Measurements from ENCODE around the gene DPAGT1. TPM values are rescaled to one million over a fixed set of nuclear protein-coding genes. Genes with fewer than 3 reads are reported as not detected.

The DPAGT1 gene
- total and polyA plus RNA-seq, 9 donors, result 11.8 to 35.0 (median 30.3) TPM

DNA sequence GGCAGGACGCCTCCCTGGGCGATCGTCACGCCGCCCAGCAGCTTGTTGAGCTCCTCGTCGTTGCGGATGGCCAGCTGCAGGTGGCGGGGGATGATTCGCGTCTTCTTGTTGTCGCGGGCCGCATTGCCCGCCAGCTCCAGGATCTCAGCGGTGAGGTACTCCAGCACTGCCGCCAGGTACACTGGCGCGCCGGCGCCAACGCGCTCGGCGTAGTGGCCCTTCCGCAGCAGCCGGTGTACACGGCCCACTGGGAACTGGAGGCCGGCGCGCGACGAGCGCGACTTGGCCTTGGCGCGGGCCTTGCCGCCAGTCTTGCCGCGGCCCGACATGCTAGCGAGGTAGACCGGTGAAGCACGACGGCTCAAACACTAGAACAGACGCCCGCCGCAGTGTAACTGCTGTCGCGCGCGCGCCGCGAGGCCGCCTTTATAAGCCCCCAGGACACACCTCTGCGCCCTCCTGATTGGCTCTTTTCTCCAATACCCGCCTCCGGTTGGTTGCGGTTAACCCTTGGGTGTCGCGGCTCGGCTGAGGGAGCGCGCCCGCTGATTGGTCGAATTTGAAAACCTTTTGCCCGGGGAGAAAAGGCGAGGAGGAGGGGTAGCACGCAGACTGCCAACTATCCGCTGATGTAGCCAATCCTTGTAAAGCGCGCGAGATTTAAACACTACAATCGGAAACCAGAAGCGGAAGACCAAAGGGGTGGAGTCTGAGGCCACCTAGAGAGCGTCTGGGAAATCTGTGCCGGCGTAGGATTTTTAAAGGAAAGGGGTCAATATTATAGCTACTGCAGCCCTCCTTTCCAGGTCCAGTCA, 6.4 kb downstream of the DPAGT1 start:
- Histone ChIP-seq H3K4me1 (ENCODE audit: control insufficient read depth, insufficient read depth, low read length) (peaks cover 30% of the 10 kb centered on the region), H3K4me3 (ENCODE audit: low read length) (peak overlapping the region; percentile 81), H3K9me3 (replicated peaks; ENCODE audit: control insufficient read depth, low read depth, low read length) (no peaks in the 10 kb centered on the region), H3K27ac (ENCODE audit: low read length) (peak overlapping the region; percentile 93), H3K27me3 (ENCODE audit: control insufficient read depth, insufficient read depth, low read length) (no peaks in the 10 kb centered on the region), H3K36me3 (ENCODE audit: control insufficient read depth, insufficient read depth, low read length) (peaks cover 44% of the 10 kb centered on the region)
- WGBS (ENCODE audit: insufficient coverage), result under 1% methylated on average over 71 of the region's 79 CpGs
- peak; percentile 100 for DNase-seq

GRCh38 chr11:119094816-119095065, 6.9 kb downstream of the DPAGT1 start:
- Histone ChIP-seq H3K36me3 (ENCODE audit: control insufficient read depth, insufficient read depth, low read length) (peaks cover 47% of the 10 kb centered on the region), H3K27me3 (ENCODE audit: control insufficient read depth, insufficient read depth, low read length) (no peaks in the 10 kb centered on the region), H3K4me1 (ENCODE audit: control insufficient read depth, insufficient read depth, low read length) (peaks cover 27% of the 10 kb centered on the region), H3K27ac (ENCODE audit: low read length) (peak overlapping the region; percentile 93), H3K9me3 (replicated peaks; ENCODE audit: control insufficient read depth, low read depth, low read length) (no peaks in the 10 kb centered on the region), H3K4me3 (ENCODE audit: low read length) (peak overlapping the region; percentile 81)
- 0% methylated on average over 15 of the region's 19 CpGs for WGBS (ENCODE audit: insufficient coverage)
- peak; percentile 84 for DNase-seq

- Histone ChIP-seq H3K36me3 (ENCODE audit: control insufficient read depth, insufficient read depth, low read length) (peaks cover 52% of the 10 kb centered on the region), H3K27me3 (ENCODE audit: control insufficient read depth, insufficient read depth, low read length) (no peaks in the 10 kb centered on the region), H3K27ac (ENCODE audit: low read length) (peak overlapping the region; percentile 93), H3K4me3 (ENCODE audit: low read length) (peak overlapping the region; percentile 81), H3K4me1 (ENCODE audit: control insufficient read depth, insufficient read depth, low read length) (peaks cover 27% of the 10 kb centered on the region), H3K9me3 (replicated peaks; ENCODE audit: control insufficient read depth, low read depth, low read length) (no peaks in the 10 kb centered on the region)
- DNase-seq, result peak; percentile 52
- 1% methylated on average over 74 of the region's 81 CpGs for WGBS (ENCODE audit: insufficient coverage)
Measured at GRCh38 chr11:119093942-119094815, 7.5 kb downstream of the DPAGT1 start.

DNA sequence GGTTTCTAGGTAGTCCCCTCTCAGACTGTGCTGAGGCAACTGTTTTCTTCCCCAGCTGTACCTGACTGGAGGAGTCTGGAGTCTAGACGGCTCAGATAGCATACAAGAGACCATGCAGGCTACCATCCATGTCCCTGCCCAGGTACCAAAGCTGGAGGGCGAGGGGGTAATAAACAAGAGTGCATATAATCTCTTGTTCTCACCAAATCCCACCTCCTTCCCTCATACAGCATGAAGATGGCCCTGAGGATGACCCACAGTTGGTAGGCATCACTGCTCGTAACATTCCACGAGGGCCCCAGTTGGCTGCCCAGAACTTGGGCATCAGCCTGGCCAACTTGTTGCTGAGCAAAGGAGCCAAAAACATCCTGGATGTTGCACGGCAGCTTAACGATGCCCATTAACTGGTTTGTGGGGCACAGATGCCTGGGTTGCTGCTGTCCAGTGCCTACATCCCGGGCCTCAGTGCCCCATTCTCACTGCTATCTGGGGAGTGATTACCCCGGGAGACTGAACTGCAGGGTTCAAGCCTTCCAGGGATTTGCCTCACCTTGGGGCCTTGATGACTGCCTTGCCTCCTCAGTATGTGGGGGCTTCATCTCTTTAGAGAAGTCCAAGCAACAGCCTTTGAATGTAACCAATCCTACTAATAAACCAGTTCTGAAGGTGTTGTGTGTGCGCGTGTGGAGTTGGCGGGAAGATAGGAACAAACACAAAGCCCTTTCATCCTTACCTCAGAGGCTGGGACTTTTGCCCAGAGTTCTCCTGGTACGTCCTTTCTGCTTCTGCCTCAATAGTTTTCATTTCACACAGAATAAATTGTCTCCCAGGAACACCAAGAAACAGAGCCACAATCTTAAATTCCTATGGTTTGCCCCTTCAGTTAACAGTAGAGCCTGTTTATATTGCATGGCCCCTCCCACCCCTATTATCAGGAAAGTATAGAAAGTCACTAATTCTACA, 8.5 kb downstream of the DPAGT1 start:
- DNase-seq, result no peak
- peaks cover 27% of the 10 kb centered on the region for H3K4me1 ChIP-seq (ENCODE audit: control insufficient read depth, insufficient read depth, low read length)
- WGBS (ENCODE audit: insufficient coverage), result 31% methylated on average over 7 of the region's 12 CpGs
- H3K27me3 ChIP-seq (ENCODE audit: control insufficient read depth, insufficient read depth, low read length), result no peaks in the 10 kb centered on the region
- no peaks in the 10 kb centered on the region for H3K9me3 ChIP-seq (replicated peaks; ENCODE audit: control insufficient read depth, low read depth, low read length)
- H3K36me3 ChIP-seq (ENCODE audit: control insufficient read depth, insufficient read depth, low read length), result peaks cover 53% of the 10 kb centered on the region
- H3K27ac ChIP-seq (ENCODE audit: low read length), result no peak overlapping the region
- peak overlapping the region; percentile 81 for H3K4me3 ChIP-seq (ENCODE audit: low read length)

- H3K36me3 ChIP-seq (ENCODE audit: control insufficient read depth, insufficient read depth, low read length), result peaks cover 44% of the 10 kb centered on the region
- 71% methylated on average over 13 of the region's 13 CpGs for WGBS (ENCODE audit: insufficient coverage)
- H3K27ac ChIP-seq (ENCODE audit: low read length), result no peak overlapping the region
Measured at GRCh38 chr11:119091966-119092879, 9.4 kb downstream of the DPAGT1 start.

GRCh38 chr11:119091178-119091577, 10.5 kb downstream of the DPAGT1 start:
- 65% methylated on average over 4 of the region's 9 CpGs for WGBS (ENCODE audit: insufficient coverage)
- peaks cover 27% of the 10 kb centered on the region for H3K4me1 ChIP-seq (ENCODE audit: control insufficient read depth, insufficient read depth, low read length)
- DNase-seq, result peak; percentile 86
- H3K27ac ChIP-seq (ENCODE audit: low read length), result peak overlapping the region; percentile 45
- H3K36me3 ChIP-seq (ENCODE audit: control insufficient read depth, insufficient read depth, low read length), result peaks cover 35% of the 10 kb centered on the region
- H3K27me3 ChIP-seq (ENCODE audit: control insufficient read depth, insufficient read depth, low read length), result no peaks in the 10 kb centered on the region
- no peak overlapping the region for H3K4me3 ChIP-seq (ENCODE audit: low read length)
- H3K9me3 ChIP-seq (replicated peaks; ENCODE audit: control insufficient read depth, low read depth, low read length), result no peaks in the 10 kb centered on the region

More at GRCh38 chr11:119091966-119092879, 9.4 kb downstream of the DPAGT1 start:
- peak overlapping the region; percentile 81 for H3K4me3 ChIP-seq (ENCODE audit: low read length)
- peaks cover 27% of the 10 kb centered on the region for H3K4me1 ChIP-seq (ENCODE audit: control insufficient read depth, insufficient read depth, low read length)
- no peaks in the 10 kb centered on the region for H3K27me3 ChIP-seq (ENCODE audit: control insufficient read depth, insufficient read depth, low read length)
- no peaks in the 10 kb centered on the region for H3K9me3 ChIP-seq (replicated peaks; ENCODE audit: control insufficient read depth, low read depth, low read length)
- no peak for DNase-seq

GRCh38 chr11:119089319-119089718, 12.3 kb downstream of the DPAGT1 start:
- Histone ChIP-seq H3K9me3 (replicated peaks; ENCODE audit: control insufficient read depth, low read depth, low read length) (no peaks in the 10 kb centered on the region), H3K4me1 (ENCODE audit: control insufficient read depth, insufficient read depth, low read length) (peaks cover 36% of the 10 kb centered on the region), H3K27me3 (ENCODE audit: control insufficient read depth, insufficient read depth, low read length) (no peaks in the 10 kb centered on the region), H3K36me3 (ENCODE audit: control insufficient read depth, insufficient read depth, low read length) (peaks cover 35% of the 10 kb centered on the region), H3K27ac (ENCODE audit: low read length) (no peak overlapping the region), H3K4me3 (ENCODE audit: low read length) (no peak overlapping the region)
- no peak for DNase-seq
- WGBS (ENCODE audit: insufficient coverage), result 83% methylated on average over 1 of the region's 1 CpG

DNA sequence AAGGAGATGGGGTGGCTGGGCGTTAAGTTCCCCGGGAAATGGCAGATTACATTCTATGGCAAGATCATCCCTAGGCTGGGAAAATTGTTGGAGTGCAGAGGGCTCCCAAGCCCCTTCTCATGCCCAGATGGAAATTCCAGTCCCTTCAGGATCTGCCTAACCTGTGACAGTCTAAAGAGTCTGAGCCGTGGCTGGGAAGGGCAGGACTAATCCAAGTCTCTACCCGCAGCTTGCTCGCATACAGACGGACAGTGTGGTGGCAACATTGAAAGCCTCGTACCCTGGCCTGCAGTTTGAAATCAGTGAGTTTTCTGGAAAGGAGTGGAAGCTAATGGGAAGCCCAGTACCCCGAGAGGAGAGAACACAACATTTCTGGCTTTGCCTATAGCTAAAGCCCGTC, 13.2 kb downstream of the DPAGT1 start:
- Histone ChIP-seq H3K4me3 (ENCODE audit: low read length) (no peak overlapping the region), H3K36me3 (ENCODE audit: control insufficient read depth, insufficient read depth, low read length) (peaks cover 35% of the 10 kb centered on the region), H3K4me1 (ENCODE audit: control insufficient read depth, insufficient read depth, low read length) (peaks cover 32% of the 10 kb centered on the region), H3K27me3 (ENCODE audit: control insufficient read depth, insufficient read depth, low read length) (no peaks in the 10 kb centered on the region), H3K9me3 (replicated peaks; ENCODE audit: control insufficient read depth, low read depth, low read length) (no peaks in the 10 kb centered on the region), H3K27ac (ENCODE audit: low read length) (no peak overlapping the region)
- WGBS (ENCODE audit: insufficient coverage), result 89% methylated on average over 7 of the region's 9 CpGs
- DNase-seq, result no peak

DNA sequence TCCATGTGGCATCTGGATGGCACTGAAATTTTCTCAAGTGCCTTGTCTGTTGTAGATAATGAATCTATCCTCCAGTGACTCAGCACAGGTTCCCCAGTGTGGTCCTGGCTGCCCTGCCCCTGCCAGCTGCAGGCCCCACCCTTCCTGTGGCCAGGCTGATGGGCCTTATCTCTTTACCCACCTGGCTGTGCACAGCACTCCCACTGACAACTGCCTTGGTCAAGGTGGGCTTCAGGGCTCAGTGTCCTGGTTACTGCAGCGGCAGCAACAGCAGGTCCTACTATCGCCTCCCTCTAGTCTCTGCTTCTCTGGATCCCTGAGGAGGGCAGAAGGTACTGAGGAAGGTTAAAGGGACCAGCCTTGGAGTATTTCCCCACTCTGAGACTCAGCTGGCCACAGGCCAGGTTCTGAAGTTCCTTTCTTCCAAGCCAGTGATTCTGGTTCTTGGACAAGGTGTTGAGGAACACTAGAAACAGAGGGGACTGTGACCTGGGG, 13.9 kb downstream of the DPAGT1 start:
- Histone ChIP-seq H3K27ac (ENCODE audit: low read length) (no peak overlapping the region), H3K36me3 (ENCODE audit: control insufficient read depth, insufficient read depth, low read length) (peaks cover 29% of the 10 kb centered on the region), H3K4me1 (ENCODE audit: control insufficient read depth, insufficient read depth, low read length) (peaks cover 26% of the 10 kb centered on the region), H3K9me3 (replicated peaks; ENCODE audit: control insufficient read depth, low read depth, low read length) (no peaks in the 10 kb centered on the region), H3K4me3 (ENCODE audit: low read length) (no peak overlapping the region), H3K27me3 (ENCODE audit: control insufficient read depth, insufficient read depth, low read length) (no peaks in the 10 kb centered on the region)
- WGBS (ENCODE audit: insufficient coverage), result no CpG with 5 or more reads among the region's 2 CpGs
- DNase-seq, result no peak
